Measurements from ENCODE around the gene TEX38.

Gene TEX38

DNA sequence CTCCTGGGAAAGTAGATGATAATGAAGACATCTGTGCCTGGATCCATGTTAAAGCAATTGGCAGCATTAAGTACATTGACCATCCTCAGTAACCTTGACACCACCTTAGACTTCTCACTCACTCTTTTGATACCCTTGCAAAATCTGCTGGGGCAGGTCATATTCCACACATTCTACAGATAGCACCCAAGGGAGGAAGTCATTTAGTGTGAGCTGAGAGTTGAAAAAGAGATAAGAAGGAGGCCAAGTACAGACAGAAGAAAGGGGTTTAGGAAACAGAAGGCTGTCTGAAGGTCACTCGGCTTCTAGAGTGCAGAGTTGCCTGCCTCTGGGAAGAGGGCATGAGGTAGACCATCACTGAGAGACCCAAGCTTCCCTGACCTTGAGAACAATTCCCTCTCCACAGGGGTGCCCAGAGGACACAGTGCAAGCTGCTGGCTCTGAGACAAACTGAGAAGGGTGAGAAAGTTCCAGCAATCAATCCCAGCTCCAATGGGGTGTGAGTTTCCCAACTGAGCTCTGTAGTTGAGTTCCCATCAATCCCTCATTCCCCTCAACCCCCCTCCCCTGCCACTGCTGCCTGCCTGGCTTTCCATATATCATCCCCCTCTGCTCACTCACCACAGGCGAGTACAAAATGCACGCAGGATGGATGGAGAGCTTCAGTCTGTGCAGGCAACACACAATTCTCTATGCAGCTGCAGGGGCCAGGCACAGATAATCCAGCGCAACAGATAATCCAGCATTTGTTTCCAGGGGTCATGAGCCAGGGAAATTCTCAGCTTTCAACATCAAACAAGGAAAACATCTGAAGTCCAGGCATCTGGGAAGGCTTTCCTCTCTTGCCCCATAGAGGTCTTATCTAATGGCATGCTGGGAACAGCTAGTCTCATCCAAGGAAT is 47.7 kb upstream of the TEX38 start:
- H4K20me1 ChIP-seq (ENCODE audit: control insufficient read depth, insufficient read depth, low read depth, low read length): 0 out of 2 replicates have a peak, but pooled peaks cover 5% of the 10 kb centered on the region
- H3F3A ChIP-seq (ENCODE audit: control insufficient read depth, insufficient read depth): peaks cover 2% of the 10 kb centered on the region; the same call in 1 of the 2 replicates
- H3K4me1 ChIP-seq (ENCODE audit: control insufficient read depth, low read length): peaks cover 7% of the 10 kb centered on the region
- no peak overlapping the region for H3K4me2 ChIP-seq (ENCODE audit: low read length)
- H3K27ac ChIP-seq (ENCODE audit: low read depth, low read length): no peak overlapping the region
- no peak overlapping the region for H3K4me3 ChIP-seq (ENCODE audit: low read length)
- H3K79me2 ChIP-seq (ENCODE audit: control insufficient read depth, low read length): no peaks in the 10 kb centered on the region
- no peaks in the 10 kb centered on the region for H3K9me3 ChIP-seq (ENCODE audit: control insufficient read depth, insufficient read depth, low read length)
- peaks cover 14% of the 10 kb centered on the region for H3K27me3 ChIP-seq (ENCODE audit: control insufficient read depth, low read length)
- TF ChIP-seq CTCF (IDR thresholded peaks at IDR 0.05; ENCODE audit: low read depth, low read length, poor library complexity, severe bottlenecking): no peak
- TF ChIP-seq EZH2phosphoT487 (IDR thresholded peaks at IDR 0.05; ENCODE audit: borderline replicate concordance, low read length): no peak
- H3K36me3 ChIP-seq (ENCODE audit: control insufficient read depth, low read length): no peaks in the 10 kb centered on the region
- no peaks in the 10 kb centered on the region for H3K9me2 ChIP-seq (replicated peaks; ENCODE audit: control insufficient read depth, low read length)

GRCh38 chr1:46630719-46631118 is 40.9 kb upstream of the TEX38 start:
- Histone ChIP-seq H3K27ac (ENCODE audit: low read depth, low read length) (no peak overlapping the region), H3K4me3 (ENCODE audit: low read length) (no peak overlapping the region)
- TF ChIP-seq CTCF (IDR thresholded peaks at IDR 0.05; ENCODE audit: low read depth, low read length, poor library complexity, severe bottlenecking) (no peak), EZH2phosphoT487 (IDR thresholded peaks at IDR 0.05; ENCODE audit: borderline replicate concordance, low read length) (no peak)

DNA sequence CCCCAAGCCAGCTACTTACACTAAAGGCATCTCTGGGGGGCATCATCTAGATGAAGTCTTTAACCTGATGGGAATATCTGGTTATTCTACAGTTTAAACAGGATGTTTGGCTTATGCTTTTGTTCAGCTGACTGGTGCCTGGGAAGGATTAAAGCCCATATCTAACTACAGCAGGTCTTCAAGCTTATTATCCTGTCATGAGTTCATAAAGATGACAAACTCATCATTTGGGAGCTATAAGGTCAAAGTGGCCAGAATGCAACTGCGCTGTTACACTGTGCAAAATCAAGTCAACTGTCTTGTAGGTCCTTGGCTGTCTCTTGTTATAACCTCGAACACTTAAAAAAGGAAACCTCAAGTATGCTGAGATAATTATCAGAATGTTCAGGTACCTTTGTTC is 36.4 kb upstream of the TEX38 start:
- Histone ChIP-seq H4K20me1 (ENCODE audit: control insufficient read depth, insufficient read depth, low read depth, low read length) (no peaks in the 10 kb centered on the region), H3K4me2 (ENCODE audit: low read length) (no peak overlapping the region), H3K27ac (ENCODE audit: low read depth, low read length) (no peak overlapping the region), H3K27me3 (ENCODE audit: control insufficient read depth, low read length) (no peaks in the 10 kb centered on the region), H3K4me3 (ENCODE audit: low read length) (no peak overlapping the region), H3K9me2 (replicated peaks; ENCODE audit: control insufficient read depth, low read length) (no peaks in the 10 kb centered on the region), H3K36me3 (ENCODE audit: control insufficient read depth, low read length) (peaks cover 29% of the 10 kb centered on the region), H3F3A (ENCODE audit: control insufficient read depth, insufficient read depth) (no peaks in the 10 kb centered on the region), H3K9me3 (ENCODE audit: control insufficient read depth, insufficient read depth, low read length) (no peaks in the 10 kb centered on the region), H3K79me2 (ENCODE audit: control insufficient read depth, low read length) (no peaks in the 10 kb centered on the region), H3K4me1 (ENCODE audit: control insufficient read depth, low read length) (no peaks in the 10 kb centered on the region)
- TF ChIP-seq CTCF (IDR thresholded peaks at IDR 0.05; ENCODE audit: low read depth, low read length, poor library complexity, severe bottlenecking): no peak
- no peak for TF ChIP-seq EZH2phosphoT487 (IDR thresholded peaks at IDR 0.05; ENCODE audit: borderline replicate concordance, low read length)

More at GRCh38 chr1:46630719-46631118, 40.9 kb upstream of the TEX38 start:
- Histone ChIP-seq H3K36me3 (ENCODE audit: control insufficient read depth, low read length) (peaks cover 22% of the 10 kb centered on the region), H3K27me3 (ENCODE audit: control insufficient read depth, low read length) (no peaks in the 10 kb centered on the region), H4K20me1 (ENCODE audit: control insufficient read depth, insufficient read depth, low read depth, low read length) (no peaks in the 10 kb centered on the region), H3K79me2 (ENCODE audit: control insufficient read depth, low read length) (no peaks in the 10 kb centered on the region), H3F3A (ENCODE audit: control insufficient read depth, insufficient read depth) (no peaks in the 10 kb centered on the region), H3K4me2 (ENCODE audit: low read length) (no peak overlapping the region), H3K4me1 (ENCODE audit: control insufficient read depth, low read length) (no peaks in the 10 kb centered on the region), H3K9me2 (replicated peaks; ENCODE audit: control insufficient read depth, low read length) (no peaks in the 10 kb centered on the region), H3K9me3 (ENCODE audit: control insufficient read depth, insufficient read depth, low read length) (no peaks in the 10 kb centered on the region)
